ENCODE measurements around the gene ACTA2.

Gene ACTA2

GRCh38 chr10:88938938-88939337 lies 13.6 kb downstream of the ACTA2 start:
- H3K9me3 Mint-ChIP-seq: no peaks in the 10 kb centered on the region
- peaks cover 9% of the 10 kb centered on the region for H3K4me1 Mint-ChIP-seq
- H3K4me3 Mint-ChIP-seq: no peak overlapping the region
- H3K27ac Mint-ChIP-seq: no peak overlapping the region
- no peak for DNase-seq
- TF ChIP-seq, protein P1, sequence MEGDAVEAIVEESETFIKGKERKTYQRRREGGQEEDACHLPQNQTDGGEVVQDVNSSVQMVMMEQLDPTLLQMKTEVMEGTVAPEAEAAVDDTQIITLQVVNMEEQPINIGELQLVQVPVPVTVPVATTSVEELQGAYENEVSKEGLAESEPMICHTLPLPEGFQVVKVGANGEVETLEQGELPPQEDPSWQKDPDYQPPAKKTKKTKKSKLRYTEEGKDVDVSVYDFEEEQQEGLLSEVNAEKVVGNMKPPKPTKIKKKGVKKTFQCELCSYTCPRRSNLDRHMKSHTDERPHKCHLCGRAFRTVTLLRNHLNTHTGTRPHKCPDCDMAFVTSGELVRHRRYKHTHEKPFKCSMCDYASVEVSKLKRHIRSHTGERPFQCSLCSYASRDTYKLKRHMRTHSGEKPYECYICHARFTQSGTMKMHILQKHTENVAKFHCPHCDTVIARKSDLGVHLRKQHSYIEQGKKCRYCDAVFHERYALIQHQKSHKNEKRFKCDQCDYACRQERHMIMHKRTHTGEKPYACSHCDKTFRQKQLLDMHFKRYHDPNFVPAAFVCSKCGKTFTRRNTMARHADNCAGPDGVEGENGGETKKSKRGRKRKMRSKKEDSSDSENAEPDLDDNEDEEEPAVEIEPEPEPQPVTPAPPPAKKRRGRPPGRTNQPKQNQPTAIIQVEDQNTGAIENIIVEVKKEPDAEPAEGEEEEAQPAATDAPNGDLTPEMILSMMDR (IDR thresholded peaks at IDR 0.05): no peak
- no peaks in the 10 kb centered on the region for H3K36me3 Mint-ChIP-seq (ENCODE audit: low read depth)
- peaks cover 4% of the 10 kb centered on the region for H3K27me3 Mint-ChIP-seq (ENCODE audit: low read depth, poor library complexity)

- Mint-ChIP-seq H3K4me3 (no peak overlapping the region), H3K4me1 (peaks cover 9% of the 10 kb centered on the region), H3K27me3 (ENCODE audit: low read depth, poor library complexity) (peaks cover 6% of the 10 kb centered on the region), H3K27ac (no peak overlapping the region), H3K36me3 (ENCODE audit: low read depth) (no peaks in the 10 kb centered on the region), H3K9me3 (no peaks in the 10 kb centered on the region)
- TF ChIP-seq, protein P1 (IDR thresholded peaks at IDR 0.05): no peak
- no peak for DNase-seq
Observed at GRCh38 chr10:88938039-88938438, 14.5 kb downstream of the ACTA2 start.

GRCh38 chr10:88936656-88937055 lies 15.9 kb downstream of the ACTA2 start:
- TF ChIP-seq, protein P1 (IDR thresholded peaks at IDR 0.05): no peak
- Mint-ChIP-seq H3K4me3 (no peak overlapping the region), H3K9me3 (no peaks in the 10 kb centered on the region), H3K27ac (no peak overlapping the region), H3K27me3 (ENCODE audit: low read depth, poor library complexity) (peaks cover 6% of the 10 kb centered on the region), H3K4me1 (peaks cover 17% of the 10 kb centered on the region), H3K36me3 (ENCODE audit: low read depth) (no peaks in the 10 kb centered on the region)
- no peak for DNase-seq

- DNase-seq: peak; percentile 64
- no peak overlapping the region for H3K27ac Mint-ChIP-seq
- H3K4me3 Mint-ChIP-seq: no peak overlapping the region
- H3K27me3 Mint-ChIP-seq (ENCODE audit: low read depth, poor library complexity): peaks cover 2% of the 10 kb centered on the region
- TF ChIP-seq, protein P1 (IDR thresholded peaks at IDR 0.05): peak; percentile 71
- H3K36me3 Mint-ChIP-seq (ENCODE audit: low read depth): no peaks in the 10 kb centered on the region
- no peaks in the 10 kb centered on the region for H3K9me3 Mint-ChIP-seq
- peaks cover 22% of the 10 kb centered on the region for H3K4me1 Mint-ChIP-seq
Observed at GRCh38 chr10:88934900-88935672, 17.5 kb downstream of the ACTA2 start.

GRCh38 chr10:88933564-88933963 lies 19.0 kb downstream of the ACTA2 start:
- Mint-ChIP-seq H3K9me3 (no peaks in the 10 kb centered on the region), H3K27me3 (ENCODE audit: low read depth, poor library complexity) (peaks cover 2% of the 10 kb centered on the region), H3K27ac (no peak overlapping the region), H3K4me3 (no peak overlapping the region), H3K4me1 (peaks cover 22% of the 10 kb centered on the region), H3K36me3 (ENCODE audit: low read depth) (no peaks in the 10 kb centered on the region)
- TF ChIP-seq, protein P1 (IDR thresholded peaks at IDR 0.05): no peak
- DNase-seq: no peak
